ENCODE measurements around the gene COPS7B.

COPS7B gene

GRCh38 chr2:231780909-231781797, 5.1 kb upstream of the COPS7B start, which contains the start of gene PDE6D (continued):
- TF ChIP-seq ZNF148 (tag by site-specific recombination; IDR thresholded peaks at IDR 0.05; ENCODE audit: borderline replicate concordance) (no peak), WT1 (tag by site-specific recombination; IDR thresholded peaks at IDR 0.05) (peak; percentile 16; the same call in 1 of the 2 replicates), OSR2 (tag by site-specific recombination; IDR thresholded peaks at IDR 0.05) (0 out of 2 replicates have a peak, but pooled peaks have one; percentile 35), ZNF76 (tag by site-specific recombination; IDR thresholded peaks at IDR 0.05; ENCODE audit: borderline replicate concordance, low read depth) (peak; percentile 99), ELK4 (IDR thresholded peaks at IDR 0.05; ENCODE audit: borderline replicate concordance, low read depth, low read length) (no peak), ZNF830 (tag by site-specific recombination; IDR thresholded peaks at IDR 0.05; ENCODE audit: low read depth) (no peak), ZNF791 (tag by site-specific recombination; IDR thresholded peaks at IDR 0.05) (no peak), ZFP69B (tag by site-specific recombination; IDR thresholded peaks at IDR 0.05) (peak; percentile 99), ZNF416 (tag by site-specific recombination; IDR thresholded peaks at IDR 0.05) (no peak), ZNF274 (IDR thresholded peaks at IDR 0.05; ENCODE audit: low read length) (no peak), ZNF274 (tag by site-specific recombination; IDR thresholded peaks at IDR 0.05; ENCODE audit: borderline replicate concordance) (no peak), ZNF184 (tag by site-specific recombination; IDR thresholded peaks at IDR 0.05) (no peak), ZNF391 (tag by site-specific recombination; IDR thresholded peaks at IDR 0.05; ENCODE audit: borderline replicate concordance, low read depth) (no peak), ZNF585B (tag by site-specific recombination; IDR thresholded peaks at IDR 0.05) (no peak), ZNF658 (tag by site-specific recombination; IDR thresholded peaks at IDR 0.05) (no peak), BCL11A (tag by site-specific recombination; IDR thresholded peaks at IDR 0.05; ENCODE audit: low read depth) (no peak), ZNF549 (tag by site-specific recombination; IDR thresholded peaks at IDR 0.05) (no peak), ZNF521 (tag by site-specific recombination; IDR thresholded peaks at IDR 0.05) (no peak), ZBTB17 (tag by site-specific recombination; IDR thresholded peaks at IDR 0.05) (peak; percentile 95), BCL11B (tag by site-specific recombination; IDR thresholded peaks at IDR 0.05; ENCODE audit: low read depth) (no peak), ZNF529 (tag by site-specific recombination; IDR thresholded peaks at IDR 0.05; ENCODE audit: insufficient replicate concordance) (no peak), ZNF449 (tag by site-specific recombination; IDR thresholded peaks at IDR 0.05) (0 out of 2 replicates have a peak, but pooled peaks have one; percentile 27), ZNF571 (tag by site-specific recombination; IDR thresholded peaks at IDR 0.05) (no peak), MEIS1 (CRISPR knock-in tag; IDR thresholded peaks at IDR 0.05; ENCODE audit: borderline replicate concordance) (no peak), ZSCAN4 (tag by site-specific recombination; IDR thresholded peaks at IDR 0.05) (no peak), ZBTB26 (tag by site-specific recombination; optimal IDR thresholded peaks at IDR 0.05) (peak; percentile 35), ZNF354C (tag by site-specific recombination; IDR thresholded peaks at IDR 0.05; ENCODE audit: borderline replicate concordance, low read depth) (no peak), ZNF704 (tag by site-specific recombination; IDR thresholded peaks at IDR 0.05) (no peak), KLF16 (tag by site-specific recombination; IDR thresholded peaks at IDR 0.05) (peak; percentile 20; the same call in 1 of the 2 replicates)

All from HEK293 (cell line).